Esophagus squamous epithelium (tissue), 4 donors: Measurements from ENCODE around the gene LAPTM5.

ENCODE experiments used
- CTCF ChIP-seq, 6 experiments: fragments of 450-650 bp in 4 of 6; fragments of 200-600 bp in 2 of 6; sonication (generic) in 2 of 6; IDR thresholded peaks; one replicate each; pipeline ENCODE4 v1.5.1; 2016 to 2019; ENCODE audit warnings: antibody characterized with exemption in 6 of 6, mild to moderate bottlenecking in 4 of 6, moderate library complexity in 4 of 6
- POLR2A ChIP-seq, 4 donors: fragments of 450-650 bp; IDR thresholded peaks; one replicate each; pipeline ENCODE4 v1.6.1; 2017; ENCODE audit warnings: antibody characterized with exemption in 4 of 4, mild to moderate bottlenecking in 4 of 4, moderate library complexity in 3 of 4

GRCh38 chr1:30799233-30799511 is 41.6 kb upstream of the LAPTM5 start:
- TF ChIP-seq CTCF (IDR thresholded peaks at IDR 0.05) (no peak), POLR2A (IDR thresholded peaks at IDR 0.05) (no peak)
